Tibial artery (tissue), 4 donors: ENCODE results near the gene NTN1.

Experiments
- DNase-seq, 2 donors: peaks; one replicate each; pipeline ENCODE4 v3.0.0-alpha.2; 2019
- H3K27ac ChIP-seq, 2 donors: fragments of 200-600 bp; sonication (generic) in 1 of 2; 1 replicate in 1 of 2; 2 replicates in 1 of 2; pipeline ENCODE4 v1.5.1; 2018 to 2019; ENCODE audit warnings: mild to moderate bottlenecking in 1 of 2
- H3K27me3 ChIP-seq, 2 donors: fragments of 200-600 bp; sonication (generic) in 1 of 2; one replicate each; pipeline versions ENCODE4 v1.5.1 to v1.6.0; 2016 to 2019
- H3K36me3 ChIP-seq, 3 donors: fragments of 200-600 bp; sonication (generic) in 2 of 3; one replicate each; pipeline ENCODE4 v1.5.1; 2016 to 2019; ENCODE audit warnings: mild to moderate bottlenecking in 2 of 3
- H3K4me1 ChIP-seq, 4 donors: fragments of 200-600 bp; sonication (generic) in 2 of 4; 1 replicate in 3 of 4; 2 replicates in 1 of 4; pipeline ENCODE4 v1.5.1; 2016 to 2019
- H3K4me3 ChIP-seq, 2 donors: fragments of 200-600 bp; sonication (generic) in 1 of 2; 1 replicate in 1 of 2; 2 replicates in 1 of 2; pipeline ENCODE4 v1.5.1; 2018 to 2019; ENCODE audit warnings: mild to moderate bottlenecking in 2 of 2
- H3K9me3 ChIP-seq, 3 donors: fragments of 200-600 bp; sonication (generic) in 1 of 3; one replicate each; pipeline ENCODE4 v1.5.1; 2016 to 2019
- CTCF ChIP-seq, 2 experiments: fragments of 200-600 bp in 1 of 2; fragments of 450-650 bp in 1 of 2; IDR thresholded peaks; one replicate each; pipeline ENCODE4 v1.5.1; 2017 to 2019; ENCODE audit warnings: antibody characterized with exemption in 2 of 2, mild to moderate bottlenecking in 1 of 2, moderate library complexity in 1 of 2
- intact Hi-C: fragments of 100-400 bp; cut with DNase I; formaldehyde crosslinking; loops from one replicate; pipeline ENCODE4 v1.15.0; 2023; ENCODE audit warnings: low total_unique reads

Gene NTN1

GRCh38 chr17:9132291-9132690 lies 111.0 kb downstream of the NTN1 start:
- H3K27ac ChIP-seq = no peak overlapping the region
- no peak for DNase-seq
- no peaks in the 10 kb centered on the region for H3K27me3 ChIP-seq
- no peaks in the 10 kb centered on the region for H3K36me3 ChIP-seq
- no peaks in the 10 kb centered on the region for H3K9me3 ChIP-seq
- no peak for TF ChIP-seq CTCF (IDR thresholded peaks at IDR 0.05)
- H3K4me3 ChIP-seq = no peak overlapping the region
- no peaks in the 10 kb centered on the region for H3K4me1 ChIP-seq
- intact Hi-C loops = no loop called here

DNA sequence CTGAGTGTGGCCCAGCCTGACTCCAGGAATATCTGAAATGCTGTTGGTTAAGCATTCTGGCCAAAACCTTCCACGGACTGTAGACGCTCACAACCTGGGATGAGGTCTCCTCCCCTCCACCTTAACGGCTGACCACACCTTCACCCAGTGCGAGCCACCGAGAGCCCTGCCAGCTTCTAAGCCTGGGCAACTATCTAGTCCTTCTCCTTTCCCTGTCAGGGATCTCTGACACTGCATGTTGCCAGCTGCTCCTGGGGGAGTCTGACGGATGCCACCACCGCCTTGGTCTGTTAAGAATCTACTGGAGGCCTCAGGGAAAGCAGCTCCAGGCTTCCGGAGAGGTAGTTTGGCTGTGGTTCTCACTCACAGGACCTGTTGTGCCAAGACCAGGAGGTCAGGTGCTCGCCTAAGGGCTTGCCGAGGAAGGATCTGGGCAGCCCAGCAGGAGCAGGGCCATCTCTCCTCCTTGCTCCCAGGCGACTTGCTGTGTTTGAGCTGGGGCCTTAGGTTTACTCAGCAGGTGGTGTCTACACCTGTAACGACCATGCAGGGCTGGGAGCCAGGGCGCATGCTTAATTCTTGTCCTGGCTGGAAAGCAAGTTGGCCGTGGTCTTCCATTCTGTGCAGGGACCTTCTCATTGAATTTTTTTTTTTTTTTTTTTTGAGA lies 111.8 kb downstream of the NTN1 start:
- intact Hi-C loops = no loop called here

GRCh38 chr17:9138161-9138717 lies 116.9 kb downstream of the NTN1 start:
- TF ChIP-seq CTCF (IDR thresholded peaks at IDR 0.05) = no peak
- no peak for DNase-seq
- H3K36me3 ChIP-seq = no peaks in the 10 kb centered on the region
- no peak overlapping the region for H3K27ac ChIP-seq
- intact Hi-C loops = no loop called here
- no peaks in the 10 kb centered on the region for H3K27me3 ChIP-seq
- no peaks in the 10 kb centered on the region for H3K9me3 ChIP-seq
- H3K4me1 ChIP-seq = no peaks in the 10 kb centered on the region
- no peak overlapping the region for H3K4me3 ChIP-seq

More for the DNA sequence above, 111.8 kb downstream of the NTN1 start:
- Histone ChIP-seq H3K4me3 (no peak overlapping the region), H3K36me3 (no peaks in the 10 kb centered on the region), H3K27me3 (no peaks in the 10 kb centered on the region), H3K27ac (no peak overlapping the region), H3K9me3 (no peaks in the 10 kb centered on the region), H3K4me1 (no peaks in the 10 kb centered on the region)
- no peak for TF ChIP-seq CTCF (IDR thresholded peaks at IDR 0.05)
- no peak for DNase-seq

DNA sequence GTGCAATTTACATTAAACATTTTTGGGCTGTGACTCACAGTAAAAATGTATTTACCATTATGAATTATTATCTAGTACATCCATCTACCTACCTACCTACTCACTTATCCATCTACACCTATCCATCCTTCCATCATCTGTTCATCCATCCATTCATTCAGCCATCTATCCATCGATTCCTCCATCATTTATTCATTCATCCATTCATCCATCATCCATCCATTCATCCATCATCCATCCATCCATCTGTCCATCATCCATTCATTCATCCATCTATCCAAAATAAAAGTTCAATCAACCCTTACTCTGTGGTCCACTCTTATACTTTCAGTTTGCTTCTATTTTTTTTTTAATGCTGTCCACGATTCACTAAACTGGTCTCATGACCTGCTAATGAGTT lies 118.4 kb downstream of the NTN1 start:
- Histone ChIP-seq H3K27ac (no peak overlapping the region), H3K4me3 (no peak overlapping the region), H3K9me3 (no peaks in the 10 kb centered on the region), H3K27me3 (no peaks in the 10 kb centered on the region), H3K4me1 (no peaks in the 10 kb centered on the region), H3K36me3 (no peaks in the 10 kb centered on the region)
- intact Hi-C loops = no loop called here
- DNase-seq = no peak
- TF ChIP-seq CTCF (IDR thresholded peaks at IDR 0.05) = no peak

DNA sequence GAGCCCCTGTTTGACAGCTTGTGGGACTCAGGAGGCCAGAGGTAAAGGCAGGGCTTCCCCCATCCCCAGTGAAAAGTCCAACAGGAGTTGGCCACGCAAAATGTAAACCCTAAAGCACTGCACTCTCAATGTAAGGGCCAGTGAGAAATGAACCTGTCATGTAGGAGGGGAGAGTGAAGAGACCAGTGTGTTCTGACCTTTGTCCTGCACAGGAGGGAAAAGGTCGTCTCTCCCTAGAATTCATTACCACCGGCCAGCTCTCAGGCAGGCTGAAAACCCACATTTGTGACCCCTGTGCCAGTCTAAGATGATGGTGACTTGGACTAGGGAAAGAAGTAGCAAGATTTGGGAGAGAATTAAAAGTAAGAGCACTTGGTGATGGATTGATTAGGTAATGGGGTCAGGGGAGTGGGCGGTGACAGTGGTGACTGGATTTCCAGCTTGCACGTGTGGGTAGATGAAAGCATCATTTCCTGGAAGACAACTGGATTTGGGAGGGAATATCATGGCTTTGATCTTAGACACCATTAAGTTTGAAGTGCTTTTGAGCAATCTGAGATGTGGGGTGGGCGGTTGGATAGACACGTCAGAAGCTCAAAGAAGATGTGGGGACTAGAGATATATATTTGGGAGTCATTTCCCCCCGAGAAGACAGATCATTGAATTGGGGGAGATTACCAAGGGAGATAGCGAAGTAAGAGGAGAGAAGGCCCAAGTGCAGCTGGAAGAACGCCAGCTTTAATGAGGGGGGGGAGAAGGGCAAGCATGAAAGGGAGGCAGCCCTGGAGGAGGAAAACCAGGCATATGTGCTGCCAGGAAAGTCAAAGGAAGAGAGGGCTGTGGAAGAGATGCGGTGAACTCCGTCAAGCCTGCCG lies 119.5 kb downstream of the NTN1 start:
- Histone ChIP-seq H3K27me3 (no peaks in the 10 kb centered on the region), H3K4me3 (no peak overlapping the region), H3K9me3 (no peaks in the 10 kb centered on the region), H3K4me1 (no peaks in the 10 kb centered on the region), H3K36me3 (no peaks in the 10 kb centered on the region), H3K27ac (no peak overlapping the region)
- DNase-seq = no peak
- TF ChIP-seq CTCF (IDR thresholded peaks at IDR 0.05) = no peak
- intact Hi-C loops = no loop called here
